ENCODE results near the gene VASH2. TPM values are rescaled to one million over a fixed set of nuclear protein-coding genes. Genes with fewer than 3 reads are reported as not detected.

The VASH2 gene
- total and polyA plus RNA-seq, 2 of the 8 experiments (the other 6 are each of a cell fraction or from before 2014, with no cell fraction given): 44.0 to 187 TPM

GRCh38 chr1:212966616-212967015, 16.3 kb downstream of the VASH2 start:
- FAIRE-seq: no peak

More at GRCh38 chr1:212966616-212967015, 16.3 kb downstream of the VASH2 start:
- Histone ChIP-seq H4K20me1 (replicated peaks in 1 of 2; ENCODE audit: control insufficient read depth in 1 of 2, insufficient read depth in 2 of 2, low read length in 2 of 2) (peaks cover 1 to 6% of the 10 kb centered on the region in 2 experiments), H3K4me3 (ENCODE audit: extremely low read depth in 1 of 4, insufficient read depth in 2 of 4, low read depth in 3 of 4, low read length in 4 of 4) (no peak overlapping the region), H3K9ac (replicated peaks in 1 of 4; ENCODE audit: extremely low read depth in 1 of 4, low read depth in 3 of 4, low read length in 3 of 4) (no peak overlapping the region), H3K79me2 (ENCODE audit: control insufficient read depth in 1 of 2, insufficient read depth in 2 of 2, low read length in 2 of 2) (no peaks in the 10 kb centered on the region), H3K4ac (replicated peaks; ENCODE audit: insufficient read length, low read depth, low read length) (no peak overlapping the region), H3K36me3 (ENCODE audit: control insufficient read depth in 2 of 4, insufficient read depth in 4 of 4, low read length in 3 of 4) (peaks cover 38 to 95% (median 75%) of the 10 kb centered on the region in 4 experiments), H3K9me3 (ENCODE audit: insufficient read depth in 2 of 2, low read depth in 1 of 2, low read length in 1 of 2) (no peaks in the 10 kb centered on the region), H2BK15ac (ENCODE audit: low read length) (no peak overlapping the region), H3K14ac (ENCODE audit: insufficient read length) (no peak overlapping the region), H2AK5ac (ENCODE audit: low read depth, low read length) (no peak overlapping the region), H3K23me2 (ENCODE audit: low read depth, low read length) (no peaks in the 10 kb centered on the region), H3K4me1 (replicated peaks in 1 of 4; ENCODE audit: control insufficient read depth in 3 of 4, insufficient read depth in 4 of 4, low read length in 3 of 4) (peaks cover 0 to 20% (median 8%) of the 10 kb centered on the region in 4 experiments; a peak in 5 of 7 replicates), H2BK20ac (ENCODE audit: low read length) (no peak overlapping the region), H2BK5ac (ENCODE audit: low read depth, low read length) (no peak overlapping the region), H4K8ac (ENCODE audit: extremely low read depth, insufficient read depth, low read length) (no peak overlapping the region), H3K23ac (ENCODE audit: insufficient read length) (no peak overlapping the region), H3K27ac (ENCODE audit: low read depth, low read length) (no peak overlapping the region), H3K79me1 (ENCODE audit: low read depth, low read length) (no peaks in the 10 kb centered on the region), H2BK120ac (replicated peaks; ENCODE audit: low read depth, low read length) (no peak overlapping the region), H2AFZ (ENCODE audit: low read length) (no peak overlapping the region), H3K27me3 (replicated peaks in 1 of 4; ENCODE audit: control insufficient read depth in 3 of 4, extremely low read depth in 1 of 4, insufficient read depth in 3 of 4, low read length in 3 of 4) (no peaks in the 10 kb centered on the region), H2BK12ac (ENCODE audit: low read depth, low read length) (no peak overlapping the region), H4K5ac (ENCODE audit: insufficient read length, low read depth, low read length) (no peak overlapping the region), H3K4me2 (ENCODE audit: insufficient read depth in 1 of 2, low read depth in 2 of 2, low read length in 2 of 2) (no peak overlapping the region), H3K18ac (ENCODE audit: extremely low read depth, low read length) (no peak overlapping the region), H3K56ac (replicated peaks; ENCODE audit: insufficient read length, low read depth, low read length) (no peak overlapping the region), H4K91ac (replicated peaks; ENCODE audit: insufficient read length, low read length) (no peak overlapping the region)
- no peak for TF ChIP-seq JUND (IDR thresholded peaks at IDR 0.05; ENCODE audit: low read length)
- no peak for TF ChIP-seq SIN3A (conservative IDR thresholded peaks at IDR 0.05 in 1 of 2, IDR thresholded peaks at IDR 0.05 in 1 of 2; ENCODE audit: low read depth in 1 of 2, low read length in 2 of 2)
- 89% methylated on average over 5 of the region's 5 CpGs; no CpG with 5 or more reads in 1 of the 2 experiments for WGBS, 2 experiments (ENCODE audit: extremely low coverage in 1 of 2, insufficient coverage in 1 of 2, insufficient read length in 1 of 2, insufficient replicate concordance in 2 of 2, low coverage in 1 of 2, low lambda C conversion rate in 2 of 2, missing lambda C conversion rate in 1 of 2)
- ChIA-PET CTCF (ENCODE audit: partially characterized antibody) (interaction anchor here (1.0 to 4.8 kb wide), 25 partner anchors 9 to 301 kb away, joined by 3 to 64 read pairs (median 7); partner anchors contain the start of gene VASH2), POLR2A (ENCODE audit: partially characterized antibody) (interaction anchor here (0.9 to 12.7 kb wide), 17 partner anchors 8 to 220 kb away, joined by 3 to 240 read pairs (median 5); partner anchors contain the start of genes FLVCR1 and VASH2)
- DNase-seq (ENCODE audit: low read depth in 1 of 2, low spot score in 2 of 2): no peak
